GM19099 (cell line): ENCODE data around the gene KRT81.

Experiments
- POLR2A ChIP-seq: IDR thresholded peaks from 3 replicates; pipeline ENCODE4 v1.6.1; 2011; ENCODE audit warnings: low read depth; ENCODE audit not compliant: insufficient read length; ENCODE audit errors: extremely low read depth

KRT81 gene

DNA sequence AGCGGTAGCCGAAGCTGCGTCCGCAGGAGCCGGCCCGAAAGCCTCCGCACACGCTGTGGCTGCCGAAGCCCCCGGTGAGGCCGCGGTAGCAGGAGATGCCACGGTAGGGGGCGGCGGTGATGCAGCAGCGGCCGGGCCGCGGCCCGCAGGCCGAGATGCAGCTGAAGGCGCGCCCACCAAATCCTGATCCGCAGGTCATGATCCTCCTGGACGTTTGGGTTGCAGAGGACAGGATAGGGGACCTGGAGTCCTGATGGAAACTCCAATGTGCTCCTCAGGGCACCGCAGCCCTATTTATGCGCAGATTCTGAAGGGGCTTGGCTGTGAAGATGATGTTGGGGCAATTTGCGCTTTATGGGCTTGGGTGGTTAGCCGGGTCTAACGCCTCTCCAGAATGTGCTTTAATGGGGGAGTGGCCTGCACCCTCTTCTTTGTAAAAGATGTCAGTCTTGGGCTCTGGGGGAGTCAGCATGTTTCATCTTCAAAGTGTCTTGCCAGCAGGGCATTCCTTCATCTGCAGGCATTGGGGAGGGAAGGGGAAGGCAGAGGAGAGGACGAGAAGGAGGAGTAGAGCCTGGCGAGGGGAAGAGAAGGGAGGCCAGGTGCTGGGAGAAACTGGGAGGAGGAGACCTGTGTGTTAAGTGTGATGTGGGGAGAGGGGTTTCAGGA is at the start of gene KRT81:
TSS of gene KRT81 (minus strand) at position 268 of the 669 bp plus-strand sequence. CDS start at position 199, 69 bp downstream.
- TF ChIP-seq POLR2A, result no peak

DNA sequence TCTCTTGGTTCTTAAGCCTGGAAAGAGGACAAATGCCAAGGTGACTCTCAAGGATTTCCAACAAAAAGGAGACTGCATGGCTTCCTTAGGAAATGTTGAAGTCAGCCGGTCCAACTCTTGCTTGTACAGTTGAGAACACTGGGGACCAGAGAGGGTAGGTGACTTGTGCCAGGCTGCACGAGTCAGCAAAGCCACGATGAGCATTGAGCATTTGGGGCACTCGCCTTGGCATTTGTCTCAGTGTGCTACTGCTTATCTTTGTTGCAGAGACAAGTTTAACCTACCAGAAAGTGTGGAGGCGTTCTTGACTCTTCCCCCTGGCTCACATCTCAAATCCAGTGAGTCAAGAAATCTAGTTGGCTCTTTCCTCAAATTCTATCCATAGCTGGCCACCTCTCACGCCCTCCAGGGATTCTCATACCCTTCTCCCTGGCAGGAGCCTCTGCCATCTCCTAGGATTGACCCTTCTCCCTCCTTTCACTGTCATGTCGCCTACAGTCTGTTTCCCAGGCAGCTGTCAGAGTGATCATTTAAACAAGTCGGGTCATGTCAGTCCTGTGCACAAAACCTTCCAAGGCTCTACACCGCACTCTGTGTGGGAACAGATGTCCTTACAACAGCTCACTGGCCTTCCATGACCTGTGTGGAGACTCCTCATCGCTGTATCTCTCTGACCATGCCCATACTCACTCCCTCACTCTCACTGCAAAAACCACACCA is 47.1 kb upstream of the KRT81 start:
- no peak for TF ChIP-seq POLR2A

DNA sequence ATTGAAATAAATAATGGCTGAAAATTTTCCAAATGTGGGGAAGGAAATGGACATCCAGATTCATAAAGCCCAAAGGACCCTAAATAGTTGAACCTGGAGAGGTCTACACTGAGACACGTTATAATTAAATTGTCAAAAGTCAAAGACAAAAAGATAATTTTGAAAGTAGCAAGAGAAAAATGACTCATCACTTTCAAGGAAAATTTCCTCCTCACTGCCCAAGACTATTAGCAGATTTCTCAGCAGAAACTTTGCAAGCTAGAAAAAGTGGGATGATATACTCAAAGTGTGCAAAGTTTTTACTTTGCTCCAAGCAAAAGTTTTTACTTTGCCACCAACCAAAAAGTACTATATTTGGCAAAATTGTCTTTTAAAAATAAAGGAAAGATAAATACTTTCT is 45.7 kb upstream of the KRT81 start:
- TF ChIP-seq POLR2A, result no peak

DNA sequence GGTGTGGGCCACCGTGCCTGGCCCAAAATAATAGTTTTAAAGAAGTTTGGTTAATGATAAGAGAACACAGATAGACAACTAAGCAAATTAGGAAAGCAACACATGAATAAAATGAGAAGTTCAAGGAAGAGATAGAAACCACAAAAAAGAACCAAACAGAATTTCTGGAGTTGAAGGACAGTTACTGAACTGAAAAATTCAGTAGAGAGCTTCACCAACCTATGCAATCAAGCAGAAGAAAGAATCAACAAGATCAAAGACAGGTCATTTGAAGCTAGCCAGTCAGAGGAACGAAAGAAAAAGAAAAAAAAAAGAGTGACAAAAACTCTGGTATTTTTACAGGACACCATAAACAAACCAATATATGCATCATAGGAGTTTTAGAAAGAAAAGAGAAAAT is 45.3 kb upstream of the KRT81 start:
- TF ChIP-seq POLR2A, result no peak

DNA sequence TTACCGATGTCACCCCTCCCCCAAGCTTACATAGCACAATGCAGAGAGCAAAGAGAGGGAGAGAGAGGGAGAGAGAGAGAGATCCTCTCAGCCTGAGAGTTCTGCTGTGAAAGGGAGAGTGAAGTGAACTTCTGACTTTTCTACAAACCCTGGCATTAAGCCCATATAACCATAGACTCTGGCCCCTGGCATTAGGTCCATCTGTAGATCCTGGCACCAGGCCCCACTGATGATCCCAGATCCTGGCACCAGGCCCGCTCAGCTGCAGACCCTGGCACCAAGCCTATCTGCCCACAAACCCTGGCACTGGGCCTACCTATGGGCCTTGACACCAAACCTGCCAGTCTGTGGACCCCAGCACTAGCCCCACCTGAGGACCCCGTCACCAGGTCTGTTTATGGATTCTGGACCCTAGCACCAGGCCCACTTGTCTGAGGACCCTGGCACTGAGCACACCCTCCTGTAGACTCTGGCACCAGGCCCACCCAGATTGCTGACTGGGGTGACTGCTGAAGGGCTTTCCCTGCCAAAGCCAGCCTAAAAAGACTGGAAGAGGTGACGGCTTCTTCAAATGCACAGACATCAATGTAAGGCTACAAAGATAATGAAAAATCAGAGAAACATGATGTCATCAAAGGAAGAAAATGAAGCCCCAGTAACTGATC is 44.4 kb upstream of the KRT81 start:
- TF ChIP-seq POLR2A, result no peak

DNA sequence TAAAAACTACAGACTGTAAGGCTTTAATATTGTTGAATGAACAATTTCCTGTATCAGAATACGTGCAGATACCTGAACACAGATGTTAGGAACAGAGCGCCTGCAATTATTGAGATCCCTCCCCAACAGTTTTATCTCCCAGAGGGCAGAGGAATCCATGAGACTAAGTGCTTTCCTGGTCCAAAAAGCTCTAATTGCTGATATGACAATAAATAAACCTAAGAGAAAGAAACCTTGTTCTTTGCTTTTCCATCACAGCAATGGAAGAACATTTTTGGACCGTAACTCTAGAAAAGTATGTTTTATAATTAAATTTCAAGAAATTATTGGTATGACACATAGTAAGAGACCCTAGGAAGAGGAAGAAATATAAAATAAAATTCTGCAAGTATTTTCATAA is 42.9 kb upstream of the KRT81 start:
- TF ChIP-seq POLR2A, result no peak

DNA sequence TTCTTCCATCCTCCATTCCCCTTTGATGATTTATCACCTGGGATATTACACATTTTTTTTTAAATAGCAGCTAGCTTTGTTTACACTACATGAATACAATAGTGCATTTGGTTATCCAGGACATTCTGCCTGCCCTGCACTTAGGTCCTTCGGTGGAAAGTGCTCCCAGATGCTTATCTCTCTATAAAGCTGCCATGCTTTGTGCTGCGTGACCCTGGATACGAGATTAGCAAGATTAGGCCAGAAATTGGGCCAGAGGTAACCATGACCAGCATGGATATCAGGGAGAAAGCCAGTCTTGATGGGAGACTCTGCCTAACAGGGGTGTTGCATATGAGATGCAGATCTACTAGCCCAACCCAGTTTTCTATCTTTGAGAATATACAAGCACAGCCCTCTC is 42.0 kb upstream of the KRT81 start:
- TF ChIP-seq POLR2A, result no peak

DNA sequence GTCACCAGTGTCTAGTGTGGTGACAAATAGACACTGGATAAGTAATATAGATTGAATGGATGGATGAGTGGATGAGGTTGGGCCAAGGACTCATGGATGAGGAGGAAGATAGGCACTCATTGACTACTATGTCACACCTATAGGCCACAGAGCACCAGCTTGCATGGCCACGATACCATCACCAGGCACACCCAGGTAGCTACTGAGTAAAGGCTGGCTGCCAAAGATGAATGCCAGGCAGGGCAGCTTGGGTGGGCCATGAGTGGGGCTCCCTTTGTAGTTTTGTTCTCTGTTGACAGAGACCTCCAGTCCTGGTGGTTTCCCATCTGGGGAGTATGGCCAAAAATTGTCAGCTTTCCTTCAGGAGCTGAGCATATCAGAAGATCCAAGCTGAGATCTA is 41.0 kb upstream of the KRT81 start:
- TF ChIP-seq POLR2A, result no peak

DNA sequence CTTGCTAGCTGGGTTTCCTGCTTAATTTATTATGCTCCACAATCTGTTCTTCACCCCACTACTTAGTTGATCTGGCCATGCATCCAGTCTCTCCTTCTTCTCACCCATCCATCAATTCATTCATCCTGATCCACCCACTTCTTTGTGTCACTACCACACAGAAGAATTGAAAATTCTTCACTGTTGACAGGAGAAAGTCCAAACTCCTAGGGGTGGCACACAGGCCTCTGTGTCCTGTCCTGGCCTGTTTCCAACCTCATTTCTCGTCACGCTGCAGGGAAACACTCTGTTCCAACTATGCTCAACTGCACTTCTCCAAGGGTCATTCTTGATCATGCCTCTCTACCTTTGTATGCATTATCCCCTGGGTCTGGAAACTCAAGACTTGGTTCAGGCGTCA is 40.5 kb upstream of the KRT81 start:
- no peak for TF ChIP-seq POLR2A

DNA sequence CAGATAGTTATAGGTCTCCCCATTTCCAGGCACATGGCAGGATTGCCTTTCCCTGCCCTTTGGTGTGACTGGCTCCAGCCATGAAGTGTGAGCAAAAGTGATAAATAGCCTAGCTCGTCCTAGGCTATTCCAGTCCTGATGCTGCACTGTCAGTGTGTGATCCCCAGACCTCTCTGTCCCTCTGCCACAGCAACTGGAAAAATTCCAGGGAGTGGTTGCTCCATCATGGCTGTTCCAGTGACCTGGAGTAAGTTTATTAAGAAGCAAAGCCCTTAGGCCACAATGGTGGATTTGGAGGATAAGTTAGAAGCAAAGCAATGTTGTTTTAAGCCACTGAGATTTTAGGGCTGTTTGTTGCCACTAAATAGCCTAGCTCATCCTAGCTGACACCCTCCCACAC is 39.7 kb upstream of the KRT81 start:
- no peak for TF ChIP-seq POLR2A

DNA sequence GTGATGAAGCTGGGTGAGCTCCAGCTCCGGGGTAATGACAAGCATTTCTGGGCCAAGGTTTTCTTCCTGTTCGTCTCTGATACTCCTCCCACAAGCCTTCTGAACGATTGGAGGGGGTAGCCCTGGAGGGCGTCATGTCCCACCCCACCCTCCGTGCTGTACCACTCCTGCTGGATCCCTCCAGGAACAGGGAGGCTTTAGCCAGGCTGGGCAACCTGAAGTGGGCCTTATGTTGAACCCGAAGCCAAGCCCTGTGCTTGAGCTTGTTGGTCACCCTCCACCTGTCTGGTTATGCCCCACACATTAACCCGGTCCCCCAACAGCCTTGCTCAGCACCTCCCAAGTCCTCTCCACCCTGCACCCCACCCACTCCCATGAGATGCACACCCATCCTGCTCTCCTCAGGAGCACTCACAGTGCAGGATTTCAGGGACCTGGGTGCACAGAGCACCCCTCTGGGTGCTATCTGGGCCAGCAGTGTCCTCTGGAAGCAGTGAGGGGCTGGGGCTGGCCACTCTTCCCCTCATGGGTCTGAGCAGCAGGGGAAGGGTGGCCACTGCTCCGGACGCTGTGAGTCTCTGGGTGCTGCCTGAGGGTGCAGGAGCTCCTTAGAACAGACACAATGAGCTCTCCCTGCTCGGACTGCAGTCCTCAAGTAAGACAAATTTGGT is 36.6 kb upstream of the KRT81 start:
- TF ChIP-seq POLR2A, result no peak

DNA sequence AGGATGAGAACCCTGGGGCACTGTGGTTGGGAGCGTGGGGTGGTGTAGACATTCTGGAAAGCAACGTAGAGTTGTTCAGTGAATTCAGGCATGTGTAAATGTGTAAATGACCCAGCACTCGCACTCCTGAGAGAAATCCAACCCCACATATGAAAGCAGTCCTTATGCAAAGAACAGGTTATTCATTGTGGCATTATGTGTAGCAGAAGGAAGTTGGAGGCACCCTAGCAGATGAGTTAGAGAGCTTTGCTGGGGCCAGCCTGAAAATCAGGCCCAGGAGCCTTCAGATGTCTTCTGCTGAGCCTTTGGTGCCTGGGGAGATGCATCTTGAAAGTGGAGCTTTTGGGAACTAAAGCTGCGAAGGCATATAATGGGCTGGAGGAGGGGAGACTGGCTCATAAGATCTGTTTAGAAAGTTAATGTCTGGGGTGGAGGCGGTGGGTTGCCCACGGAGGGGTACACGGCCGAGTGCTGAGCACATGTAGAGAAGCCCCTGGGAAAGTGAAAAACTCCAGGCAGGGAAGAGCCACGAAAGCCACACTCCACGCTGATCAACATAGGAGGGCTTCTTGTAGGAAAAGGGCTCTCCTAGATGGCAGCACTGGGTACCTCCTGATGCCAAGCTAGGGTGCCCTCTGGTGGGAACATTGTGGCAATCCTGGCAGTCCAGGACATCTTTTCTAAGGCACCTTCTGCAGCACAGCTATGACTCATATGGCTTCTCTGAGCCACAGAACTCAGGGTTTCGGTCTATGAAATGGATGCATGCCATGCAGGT is 35.9 kb upstream of the KRT81 start:
- no peak for TF ChIP-seq POLR2A

DNA sequence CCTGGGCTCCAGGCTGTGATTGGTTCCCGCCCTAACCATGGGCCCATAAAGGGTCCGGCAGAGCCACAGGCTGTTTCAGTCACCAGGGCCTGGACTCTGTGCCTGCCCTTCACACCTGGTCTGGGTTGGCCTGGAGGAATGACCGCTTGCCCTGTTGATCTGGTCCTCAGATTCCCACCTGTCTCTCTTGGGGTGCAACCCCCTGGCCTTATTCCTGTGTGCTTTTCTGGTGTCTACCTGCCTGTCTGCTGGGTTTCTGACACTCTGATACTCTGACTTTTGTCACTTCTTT is 32.8 kb upstream of the KRT81 start:
- no peak for TF ChIP-seq POLR2A

DNA sequence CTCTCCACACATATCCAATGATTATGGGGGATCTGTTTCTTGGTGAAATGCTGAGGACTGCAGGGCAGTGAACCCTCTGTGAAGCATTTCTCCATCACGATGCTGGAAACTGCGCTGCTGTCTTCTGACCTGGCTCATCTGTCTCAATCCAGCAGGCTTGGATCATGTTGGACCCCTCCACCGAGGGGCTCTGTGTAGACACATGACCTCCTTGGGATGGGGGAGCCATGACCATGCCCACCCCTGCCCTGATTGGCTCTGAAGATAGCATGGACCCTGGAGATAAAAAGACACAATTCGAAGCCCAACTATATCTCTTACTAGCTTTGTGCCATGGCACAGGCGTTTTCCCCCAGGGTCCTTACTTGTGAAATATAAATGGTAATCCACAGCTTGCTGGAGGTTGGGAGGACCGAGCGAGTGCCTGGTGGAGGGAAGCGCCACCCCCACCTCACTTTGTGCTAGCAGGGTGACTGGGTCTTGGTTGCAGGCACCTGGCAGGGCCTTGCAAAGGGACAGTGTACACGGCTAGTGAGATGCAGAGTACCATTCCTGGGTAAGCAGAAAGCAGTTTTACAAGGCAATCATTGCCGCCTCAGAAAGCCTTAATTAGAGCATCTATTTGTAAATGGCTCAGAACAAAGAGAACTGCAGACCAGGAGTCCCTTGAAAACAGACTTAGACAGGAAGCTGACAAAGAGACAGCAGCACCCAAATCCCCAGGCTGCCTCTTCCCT is 32.2 kb upstream of the KRT81 start:
- TF ChIP-seq POLR2A, result no peak
